Endothelial cell of umbilical vein (primary cell): Measurements from ENCODE around the gene SLC7A7. TPM values are rescaled to one million over a fixed set of nuclear protein-coding genes. Genes with fewer than 3 reads are reported as not detected.

Source experiments
- BruUV-seq: library from RNA; stranded (reverse); fragments of 400-500 nt; replicated peaks from 2 replicates; lab custom pipeline; 2021; lab: Mats Ljungman, UMichigan
- CTCF ChIA-PET: fragments of 300-600, 350-600 bp; sonication (Branson Sonifier 250); formaldehyde crosslinking; loops from one replicate; lab custom pipeline; 2021; ENCODE audit warnings: antibody characterized with exemption, inconsistent platforms; lab: Charles Lee
- POLR2A ChIA-PET: fragments of 300-600, 350-600 bp; sonication (Branson Sonifier 250); formaldehyde crosslinking; loops from one replicate; lab custom pipeline; 2021; ENCODE audit warnings: antibody characterized with exemption, inconsistent platforms; lab: Charles Lee
- DNase-seq: peaks from one replicate; pipeline ENCODE4 v3.0.0-alpha.2; 2011; ENCODE audit warnings: low read depth, low spot score
- FAIRE-seq: peaks from 2 replicates; lab custom pipeline; 2011; peaks lifted over from hg19 to GRCh38; lab: Jason Lieb, UNC
- H2AFZ ChIP-seq: 2 replicates; pipeline ENCODE4 v1.6.0; 2012; ENCODE audit warnings: low read depth, low read length, control low read depth, inconsistent platforms
- H3K27ac ChIP-seq: 2 replicates; pipeline ENCODE4 v1.5.1; 2011; ENCODE audit warnings: low read depth, mild to moderate bottlenecking, control low read depth, low read length, moderate library complexity; ENCODE audit not compliant: insufficient read depth
- H3K27me3 ChIP-seq, 2 experiments: 2 replicates each; pipeline versions ENCODE4 v1.6.0 to v1.6.1; 2011; ENCODE audit warnings: low read length in 2 of 2, mixed read lengths in 1 of 2; ENCODE audit not compliant: control insufficient read depth in 2 of 2, insufficient read depth in 2 of 2
- H3K36me3 ChIP-seq, 2 experiments: 2 replicates in 1 of 2; 3 replicates in 1 of 2; pipeline ENCODE4 v1.5.1; 2011; ENCODE audit warnings: low read length in 2 of 2, mild to moderate bottlenecking in 1 of 2, moderate library complexity in 1 of 2; ENCODE audit not compliant: control insufficient read depth in 2 of 2, insufficient read depth in 2 of 2; ENCODE audit errors: extremely low read depth in 1 of 2
- H3K4me1 ChIP-seq: 3 replicates; pipeline ENCODE4 v1.5.1; 2011; ENCODE audit warnings: mild to moderate bottlenecking, low read length; ENCODE audit not compliant: control insufficient read depth, insufficient read depth; ENCODE audit errors: extremely low read depth
- H3K4me2 ChIP-seq: 2 replicates; pipeline ENCODE4 v1.6.1; 2011; ENCODE audit warnings: low read length, control low read depth, mixed read lengths; ENCODE audit not compliant: insufficient read depth
- H3K4me3 ChIP-seq, 3 experiments: fragments of 200-600 bp in 1 of 3; sonication (generic), shearing (Covaris generic) in 1 of 3; replicated peaks in 1 of 3; 2 replicates each; pipeline ENCODE4 v1.5.1; 2011 to 2016; ENCODE audit warnings: control low read depth in 3 of 3, low read length in 3 of 3, mild to moderate bottlenecking in 2 of 3, inconsistent platforms in 1 of 3, low read depth in 1 of 3, moderate library complexity in 1 of 3; ENCODE audit not compliant: insufficient read depth in 1 of 3
- H3K79me2 ChIP-seq: 2 replicates; pipeline ENCODE4 v1.6.0; 2012; ENCODE audit warnings: low read length, inconsistent platforms; ENCODE audit not compliant: control insufficient read depth, insufficient read depth
- H3K9ac ChIP-seq: replicated peaks from 2 replicates; pipeline ENCODE3; 2011; ENCODE audit warnings: low read length, control low read depth; ENCODE audit not compliant: insufficient read depth; ENCODE audit errors: extremely low read depth
- H3K9me1 ChIP-seq: replicated peaks from 3 replicates; pipeline ENCODE4 v1.6.0; 2011; ENCODE audit warnings: mild to moderate bottlenecking, low read length; ENCODE audit not compliant: control insufficient read depth, insufficient read depth; ENCODE audit errors: extremely low read depth
- H3K9me3 ChIP-seq: replicated peaks from 2 replicates; pipeline ENCODE4 v1.5.1; 2012; ENCODE audit warnings: low read length, inconsistent platforms; ENCODE audit not compliant: control insufficient read depth, insufficient read depth
- H4K20me1 ChIP-seq: replicated peaks from 2 replicates; pipeline ENCODE3; 2011; ENCODE audit warnings: mild to moderate bottlenecking, low read length; ENCODE audit not compliant: control insufficient read depth, insufficient read depth; ENCODE audit errors: extremely low read depth
- FOS ChIP-seq: IDR thresholded peaks from 2 replicates; pipeline ENCODE4 v1.6.1; 2011; ENCODE audit warnings: mild to moderate bottlenecking, low read length, moderate library complexity, borderline replicate concordance; ENCODE audit not compliant: insufficient read depth
- GATA2 ChIP-seq: IDR thresholded peaks from 2 replicates; pipeline ENCODE4 v1.7.0; 2011; ENCODE audit warnings: low read depth, mild to moderate bottlenecking, moderate library complexity, mixed read lengths, low read length; ENCODE audit not compliant: insufficient read length, insufficient read depth
- JUN ChIP-seq: IDR thresholded peaks from 2 replicates; pipeline ENCODE4 v1.6.1; 2011; ENCODE audit warnings: borderline replicate concordance, low read depth; ENCODE audit not compliant: insufficient read length, insufficient read depth
- MYC ChIP-seq: IDR thresholded peaks from one replicate; pipeline ENCODE4 v1.6.1; 2011; ENCODE audit warnings: mild to moderate bottlenecking, low read depth, low read length
- POLR2A ChIP-seq: IDR thresholded peaks from 2 replicates; pipeline ENCODE4 v1.6.1; 2012; ENCODE audit warnings: low read depth, mild to moderate bottlenecking, control low read depth, low read length
- POLR2AphosphoS5 ChIP-seq: IDR thresholded peaks from 2 replicates; pipeline ENCODE4 v1.6.1; 2012; ENCODE audit warnings: low read depth, mild to moderate bottlenecking, control low read depth, low read length, moderate library complexity; ENCODE audit not compliant: insufficient read depth
- dilution Hi-C: fragments of 300-500 bp; cut with MboI; formaldehyde crosslinking; loops from one replicate; pipeline ENCODE4 v1.15.0; 2019; ENCODE audit warnings: low sequenced_read_pairs; ENCODE audit not compliant: extremely low pct_ligation_motif_present
- intact Hi-C: fragments of 100-400 bp; cut with micrococcal nuclease; formaldehyde crosslinking; loops from one replicate; pipeline ENCODE4 v1.10.0; 2022
- polyA plus RNA-seq, 4 experiments: library from polyadenylated mRNA; depleted of rRNA in 3 of 4; stranded (reverse) in 3 of 4; unstranded in 1 of 4; fragments of >200 nt; gene quantifications; 2 replicates each; pipeline versions ENCODE4 v1.2.1 to v1.2.3, GENCODE V29; 2011 to 2012; ENCODE audit warnings: missing spikeins in 1 of 4
- total RNA-seq: library from RNA; stranded (reverse); gene quantifications from 2 replicates; pipeline ENCODE4 v1.2.3, GENCODE V29; 2021
- TF ChIP-seq, protein P1 (sequence below), 2 donors: IDR thresholded peaks; 1 replicate in 1 of 2; 2 replicates in 1 of 2; pipeline ENCODE4 v1.5.1; 2011; ENCODE audit warnings: low read length in 2 of 2, mild to moderate bottlenecking in 2 of 2, moderate library complexity in 2 of 2, control low read depth in 1 of 2, inconsistent platforms in 1 of 2, low read depth in 1 of 2; ENCODE audit not compliant: insufficient read depth in 1 of 2; ENCODE audit errors: extremely low read depth in 1 of 2
- TF ChIP-seq, protein P2 (sequence below): IDR thresholded peaks from 2 replicates; pipeline ENCODE4 v1.6.1; 2011; ENCODE audit not compliant: insufficient read depth, insufficient read length

SLC7A7 gene
- total and polyA plus RNA-seq, 2 donors (not counting 3 experiments of a cell fraction or from before 2014, with no cell fraction given), result 22.5 to 94.0 TPM

DNA sequence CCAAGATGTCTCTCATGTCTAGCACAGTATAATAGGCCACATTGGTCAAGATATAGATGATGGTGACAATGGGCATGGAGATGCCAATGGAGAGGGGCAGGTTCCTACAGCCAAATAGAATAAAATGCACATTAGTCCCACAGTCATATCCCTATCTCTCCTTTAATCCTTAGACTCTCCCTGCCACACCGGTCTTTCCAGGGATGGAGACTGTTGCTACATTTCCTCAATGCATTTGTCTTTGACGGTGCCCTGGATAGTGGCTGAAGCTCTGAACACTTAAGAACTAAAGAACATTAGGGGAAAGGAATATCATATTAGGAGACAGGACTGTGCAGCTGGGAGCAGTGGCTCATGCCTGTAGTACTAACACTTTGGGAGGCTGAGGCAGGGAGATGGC, 39.0 kb downstream of the SLC7A7 start:
- TF ChIP-seq FOS (no peak), POLR2AphosphoS5 (no peak), GATA2 (no peak), MYC (no peak), POLR2A (no peak), JUN (no peak)
- TF ChIP-seq, protein P1, sequence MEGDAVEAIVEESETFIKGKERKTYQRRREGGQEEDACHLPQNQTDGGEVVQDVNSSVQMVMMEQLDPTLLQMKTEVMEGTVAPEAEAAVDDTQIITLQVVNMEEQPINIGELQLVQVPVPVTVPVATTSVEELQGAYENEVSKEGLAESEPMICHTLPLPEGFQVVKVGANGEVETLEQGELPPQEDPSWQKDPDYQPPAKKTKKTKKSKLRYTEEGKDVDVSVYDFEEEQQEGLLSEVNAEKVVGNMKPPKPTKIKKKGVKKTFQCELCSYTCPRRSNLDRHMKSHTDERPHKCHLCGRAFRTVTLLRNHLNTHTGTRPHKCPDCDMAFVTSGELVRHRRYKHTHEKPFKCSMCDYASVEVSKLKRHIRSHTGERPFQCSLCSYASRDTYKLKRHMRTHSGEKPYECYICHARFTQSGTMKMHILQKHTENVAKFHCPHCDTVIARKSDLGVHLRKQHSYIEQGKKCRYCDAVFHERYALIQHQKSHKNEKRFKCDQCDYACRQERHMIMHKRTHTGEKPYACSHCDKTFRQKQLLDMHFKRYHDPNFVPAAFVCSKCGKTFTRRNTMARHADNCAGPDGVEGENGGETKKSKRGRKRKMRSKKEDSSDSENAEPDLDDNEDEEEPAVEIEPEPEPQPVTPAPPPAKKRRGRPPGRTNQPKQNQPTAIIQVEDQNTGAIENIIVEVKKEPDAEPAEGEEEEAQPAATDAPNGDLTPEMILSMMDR (IDR thresholded peaks at IDR 0.05; ENCODE audit: extremely low read depth in 1 of 2, insufficient read depth in 1 of 2, low read depth in 1 of 2, low read length in 2 of 2), result no peak
- TF ChIP-seq, protein P2, sequence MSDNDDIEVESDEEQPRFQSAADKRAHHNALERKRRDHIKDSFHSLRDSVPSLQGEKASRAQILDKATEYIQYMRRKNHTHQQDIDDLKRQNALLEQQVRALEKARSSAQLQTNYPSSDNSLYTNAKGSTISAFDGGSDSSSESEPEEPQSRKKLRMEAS, result no peak
- ChIA-PET CTCF (interaction anchor here (1.5 to 3.7 kb wide), 2 partner anchors 46 to 118 kb away, joined by 4 to 15 read pairs; no protein-coding TSS in a partner anchor), POLR2A (no interaction called here)
- DNase-seq (no peak), FAIRE-seq (no peak)
- Histone ChIP-seq H3K27ac (no peak overlapping the region), H3K9me1 (no peaks in the 10 kb centered on the region), H3K4me3 (no peak overlapping the region), H3K9ac (no peak overlapping the region), H3K79me2 (no peaks in the 10 kb centered on the region), H3K9me3 (no peaks in the 10 kb centered on the region), H2AFZ (no peak overlapping the region), H3K4me1 (peaks cover 2% of the 10 kb centered on the region), H3K4me2 (no peak overlapping the region), H3K36me3 (peaks cover 15 to 23% of the 10 kb centered on the region in 2 experiments), H4K20me1 (no peaks in the 10 kb centered on the region), H3K27me3 (no peaks in the 10 kb centered on the region)
- BruUV-seq, result no TSS peak
- intact Hi-C loops (loop anchor here (2.0 kb wide), 1 partner anchor 125 kb away; no protein-coding TSS in a partner anchor), dilution Hi-C loops (no loop called here)
